Measurements from ENCODE around the gene WDFY2. TPM values are rescaled to one million over a fixed set of nuclear protein-coding genes. Genes with fewer than 3 reads are reported as not detected.

The WDFY2 gene
- total RNA-seq, 1 experiment from 2014 or later: 26.4 TPM

DNA sequence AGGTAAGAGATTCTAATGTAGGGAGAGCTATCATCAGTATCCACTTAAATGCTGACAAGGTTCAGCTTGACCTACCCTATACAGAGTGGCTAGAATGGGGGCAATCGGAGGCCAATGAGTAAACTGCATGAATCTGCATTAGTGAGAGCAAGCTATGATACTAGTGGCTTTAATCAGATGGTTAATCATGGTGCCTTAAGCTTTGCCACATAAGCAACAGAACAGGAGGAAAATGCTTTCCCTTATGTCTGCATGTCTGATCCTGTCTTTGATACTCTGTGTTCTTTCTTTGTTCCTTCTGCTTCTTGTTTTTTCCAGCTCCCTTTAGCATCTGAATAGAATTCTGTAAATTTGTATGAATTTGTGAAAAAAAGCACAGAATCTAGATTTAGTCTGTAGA lies 91.1 kb downstream of the WDFY2 start:
- Mint-ChIP-seq H3K36me3 (ENCODE audit: insufficient read depth in 1 of 3, low read depth in 3 of 3) (peaks cover 0 to 9% (median 6%) of the 10 kb centered on the region in 3 experiments; a peak in 5 of 7 replicates), H3K4me3 (no peak overlapping the region), H3K9me3 (peaks cover 0 to 6% of the 10 kb centered on the region in 2 experiments; a peak in 1 of 5 replicates), H3K4me1 (peaks cover 27 to 29% of the 10 kb centered on the region in 2 experiments), H3K27ac (no peak overlapping the region), H3K27me3 (ENCODE audit: low read depth) (no peaks in the 10 kb centered on the region; the same call in 1 of the 2 replicates)
- no CpG with 5 or more reads among the region's 1 CpG for WGBS (ENCODE audit: extremely low coverage, insufficient read length, low lambda C conversion rate)
- Histone ChIP-seq H3K4me1 (ENCODE audit: insufficient read depth, low read length) (no peaks in the 10 kb centered on the region; the same call in 1 of the 2 replicates), H4K8ac (replicated peaks; ENCODE audit: insufficient read length, low read depth, low read length) (no peak overlapping the region), H3K18ac (ENCODE audit: insufficient read length, low read depth, low read length) (no peak overlapping the region), H2BK20ac (ENCODE audit: low read depth, low read length, poor library complexity, severe bottlenecking) (no peak overlapping the region), H4K91ac (ENCODE audit: insufficient read length, low read depth, low read length) (no peak overlapping the region), H3K4me2 (ENCODE audit: insufficient read depth, insufficient read length, low read length) (no peak overlapping the region), H3K4ac (ENCODE audit: low read depth, low read length) (no peak overlapping the region), H3K27ac (ENCODE audit: insufficient read length, low read depth, low read length) (no peak overlapping the region), H3K9me3 (ENCODE audit: control insufficient read depth, low read depth, low read length) (no peaks in the 10 kb centered on the region), H3K23ac (ENCODE audit: insufficient read length, low read depth, low read length) (no peak overlapping the region), H3T11ph (ENCODE audit: low read length) (no peak overlapping the region), H3K79me2 (ENCODE audit: insufficient read depth, low read length) (peaks cover 8% of the 10 kb centered on the region; the same call in 1 of the 2 replicates), H4K20me1 (ENCODE audit: control insufficient read depth, insufficient read depth, insufficient read length) (no peaks in the 10 kb centered on the region), H2BK12ac (ENCODE audit: insufficient read length, low read depth, low read length) (no peak overlapping the region), H4K5ac (ENCODE audit: insufficient read length, low read depth, low read length) (no peak overlapping the region), H2AK5ac (ENCODE audit: insufficient read length, low read length) (no peak overlapping the region), H2AFZ (ENCODE audit: low read length) (no peak overlapping the region), H3K23me2 (ENCODE audit: insufficient read length, low read depth, low read length, poor library complexity, severe bottlenecking) (no peaks in the 10 kb centered on the region), H2BK15ac (ENCODE audit: low read depth, low read length) (no peak overlapping the region), H3K56ac (ENCODE audit: insufficient read length, low read depth, low read length) (no peak overlapping the region), H3K9ac (ENCODE audit: extremely low read depth, insufficient read length, low read length) (no peak overlapping the region), H3K27me3 (ENCODE audit: insufficient read depth, low read length) (no peaks in the 10 kb centered on the region), H2BK120ac (ENCODE audit: low read depth, low read length, poor library complexity, severe bottlenecking) (no peak overlapping the region), H2BK5ac (ENCODE audit: insufficient read length, low read length) (no peak overlapping the region), H3K79me1 (ENCODE audit: insufficient read depth, low read depth, low read length, poor library complexity, severe bottlenecking) (no peaks in the 10 kb centered on the region), H3K14ac (ENCODE audit: insufficient read depth, low read length) (no peak overlapping the region)
- no peak for DNase-seq
- TF ChIP-seq, protein P1, sequence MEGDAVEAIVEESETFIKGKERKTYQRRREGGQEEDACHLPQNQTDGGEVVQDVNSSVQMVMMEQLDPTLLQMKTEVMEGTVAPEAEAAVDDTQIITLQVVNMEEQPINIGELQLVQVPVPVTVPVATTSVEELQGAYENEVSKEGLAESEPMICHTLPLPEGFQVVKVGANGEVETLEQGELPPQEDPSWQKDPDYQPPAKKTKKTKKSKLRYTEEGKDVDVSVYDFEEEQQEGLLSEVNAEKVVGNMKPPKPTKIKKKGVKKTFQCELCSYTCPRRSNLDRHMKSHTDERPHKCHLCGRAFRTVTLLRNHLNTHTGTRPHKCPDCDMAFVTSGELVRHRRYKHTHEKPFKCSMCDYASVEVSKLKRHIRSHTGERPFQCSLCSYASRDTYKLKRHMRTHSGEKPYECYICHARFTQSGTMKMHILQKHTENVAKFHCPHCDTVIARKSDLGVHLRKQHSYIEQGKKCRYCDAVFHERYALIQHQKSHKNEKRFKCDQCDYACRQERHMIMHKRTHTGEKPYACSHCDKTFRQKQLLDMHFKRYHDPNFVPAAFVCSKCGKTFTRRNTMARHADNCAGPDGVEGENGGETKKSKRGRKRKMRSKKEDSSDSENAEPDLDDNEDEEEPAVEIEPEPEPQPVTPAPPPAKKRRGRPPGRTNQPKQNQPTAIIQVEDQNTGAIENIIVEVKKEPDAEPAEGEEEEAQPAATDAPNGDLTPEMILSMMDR (conservative IDR thresholded peaks at IDR 0.05): no peak
